Retinal pigment epithelial cell (primary cell): ENCODE results near the gene KLK3.

Source experiments
- DNase-seq: peaks from one replicate; pipeline ENCODE4 v3.0.0-alpha.2; 2010; ENCODE audit warnings: low read depth
- H3K4me3 ChIP-seq: 2 replicates; pipeline ENCODE4 v1.5.1; 2011; ENCODE audit warnings: mild to moderate bottlenecking, low read length, control low read depth, moderate library complexity
- CTCF ChIP-seq: conservative IDR thresholded peaks from 2 replicates; pipeline ENCODE4 v1.5.1; 2011; ENCODE audit warnings: low read depth, low read length, control low read depth, inconsistent platforms

Gene KLK3

DNA sequence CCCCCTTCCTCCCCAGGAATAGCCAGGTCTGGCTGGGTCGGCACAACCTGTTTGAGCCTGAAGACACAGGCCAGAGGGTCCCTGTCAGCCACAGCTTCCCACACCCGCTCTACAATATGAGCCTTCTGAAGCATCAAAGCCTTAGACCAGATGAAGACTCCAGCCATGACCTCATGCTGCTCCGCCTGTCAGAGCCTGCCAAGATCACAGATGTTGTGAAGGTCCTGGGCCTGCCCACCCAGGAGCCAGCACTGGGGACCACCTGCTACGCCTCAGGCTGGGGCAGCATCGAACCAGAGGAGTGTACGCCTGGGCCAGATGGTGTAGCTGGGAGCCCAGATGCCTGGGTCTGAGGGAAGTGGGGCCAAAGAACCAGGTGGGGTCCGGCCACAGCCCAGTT is 21.7 kb downstream of the KLK3 start:
- TF ChIP-seq CTCF, result no peak
- no peak for DNase-seq
- no peak overlapping the region for H3K4me3 ChIP-seq

GRCh38 chr19:50877338-50877737 is 22.6 kb downstream of the KLK3 start:
- no peak for DNase-seq
- H3K4me3 ChIP-seq, result no peak overlapping the region
- no peak for TF ChIP-seq CTCF

- no peak for DNase-seq
- H3K4me3 ChIP-seq, result no peak overlapping the region
- no peak for TF ChIP-seq CTCF
Observed at GRCh38 chr19:50878851-50879250, 24.1 kb downstream of the KLK3 start.

DNA sequence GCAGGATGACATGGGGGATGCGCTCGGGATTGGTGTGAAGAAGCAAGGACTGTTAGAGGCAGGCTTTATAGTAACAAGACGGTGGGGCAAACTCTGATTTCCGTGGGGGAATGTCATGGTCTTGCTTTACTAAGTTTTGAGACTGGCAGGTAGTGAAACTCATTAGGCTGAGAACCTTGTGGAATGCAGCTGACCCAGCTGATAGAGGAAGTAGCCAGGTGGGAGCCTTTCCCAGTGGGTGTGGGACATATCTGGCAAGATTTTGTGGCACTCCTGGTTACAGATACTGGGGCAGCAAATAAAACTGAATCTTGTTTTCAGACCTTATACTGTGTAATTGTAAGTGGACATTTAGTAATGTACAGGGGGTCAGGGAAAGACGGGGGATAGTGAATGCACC is 25.5 kb downstream of the KLK3 start:
- no peak for DNase-seq
- no peak overlapping the region for H3K4me3 ChIP-seq
- TF ChIP-seq CTCF, result no peak

- no peak for DNase-seq
- no peak overlapping the region for H3K4me3 ChIP-seq
- TF ChIP-seq CTCF, result no peak
Observed at GRCh38 chr19:50882188-50882587, 27.5 kb downstream of the KLK3 start.

DNA sequence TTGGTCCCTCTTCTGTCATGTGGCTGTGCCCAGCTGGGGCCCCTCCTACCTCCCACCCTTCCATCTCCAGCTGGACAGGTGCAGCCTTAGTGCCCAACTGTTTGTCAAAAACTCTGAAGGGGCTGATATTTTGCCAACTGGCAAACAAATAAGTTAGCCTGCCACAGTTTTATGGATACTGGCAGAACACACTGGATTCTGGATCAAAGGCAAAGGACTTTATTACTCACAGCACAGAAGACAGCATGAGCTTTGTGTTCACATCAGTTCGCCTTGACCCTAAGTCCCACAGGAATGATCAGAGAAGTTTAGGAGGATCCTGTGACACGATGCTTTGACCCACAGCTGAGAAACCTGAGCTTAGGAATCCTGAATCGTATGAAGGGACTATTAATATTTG is 34.9 kb downstream of the KLK3 start:
- TF ChIP-seq CTCF, result no peak
- no peak for DNase-seq
- no peak overlapping the region for H3K4me3 ChIP-seq

- no peak for DNase-seq
- H3K4me3 ChIP-seq, result no peak overlapping the region
- no peak for TF ChIP-seq CTCF
Observed at GRCh38 chr19:50890422-50891252, 35.9 kb downstream of the KLK3 start.
